ENCODE measurements around the gene SST. TPM values are rescaled to one million over a fixed set of nuclear protein-coding genes. Genes with fewer than 3 reads are reported as not detected.

The SST gene
- total RNA-seq, 4 donors from 2014 or later: not detected

DNA sequence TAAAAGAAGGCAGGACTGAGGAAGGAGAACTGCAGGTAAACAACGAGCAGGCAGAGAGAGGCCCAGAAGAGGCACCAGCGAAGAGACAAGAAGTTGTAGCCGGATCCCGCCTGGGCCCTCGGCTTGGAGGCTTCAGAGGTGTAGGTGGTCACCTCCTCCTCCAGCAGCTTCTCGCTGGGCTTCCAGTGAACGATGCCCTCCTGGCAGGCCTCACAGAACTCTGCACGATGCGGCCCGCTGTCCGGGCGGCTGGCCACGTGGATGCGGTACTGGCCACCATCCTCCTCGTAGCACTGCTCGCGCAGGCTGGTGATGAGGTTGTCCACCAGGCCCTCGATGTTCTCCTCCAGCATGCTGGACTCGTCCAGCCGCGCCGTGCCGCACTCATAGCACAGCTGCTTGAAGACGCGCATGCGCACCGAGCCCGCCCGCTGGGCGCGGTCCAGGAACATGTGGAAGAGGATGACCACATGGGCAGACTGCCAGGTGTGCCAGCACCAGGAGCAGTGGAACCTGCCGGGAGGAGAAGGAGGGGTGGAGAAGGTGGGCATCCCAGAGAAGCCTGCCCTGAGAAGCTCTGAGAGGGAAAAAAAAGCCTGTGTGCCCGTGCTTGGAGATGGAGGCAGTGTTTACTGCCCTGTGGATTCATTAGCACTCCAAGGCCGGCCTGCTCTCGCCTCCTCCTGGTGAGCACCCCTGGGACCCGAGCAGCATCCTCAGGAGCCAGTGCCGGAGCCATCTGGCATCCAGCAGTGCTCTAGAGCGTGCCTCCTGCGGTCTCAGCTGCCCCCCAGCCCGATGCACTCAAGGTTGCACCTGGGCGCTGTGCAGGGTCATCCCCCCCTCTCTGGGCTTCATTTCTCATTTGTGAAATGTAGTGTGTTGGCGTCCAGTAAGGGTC lies 28.6 kb upstream of the SST start:
- TF ChIP-seq, protein P1, sequence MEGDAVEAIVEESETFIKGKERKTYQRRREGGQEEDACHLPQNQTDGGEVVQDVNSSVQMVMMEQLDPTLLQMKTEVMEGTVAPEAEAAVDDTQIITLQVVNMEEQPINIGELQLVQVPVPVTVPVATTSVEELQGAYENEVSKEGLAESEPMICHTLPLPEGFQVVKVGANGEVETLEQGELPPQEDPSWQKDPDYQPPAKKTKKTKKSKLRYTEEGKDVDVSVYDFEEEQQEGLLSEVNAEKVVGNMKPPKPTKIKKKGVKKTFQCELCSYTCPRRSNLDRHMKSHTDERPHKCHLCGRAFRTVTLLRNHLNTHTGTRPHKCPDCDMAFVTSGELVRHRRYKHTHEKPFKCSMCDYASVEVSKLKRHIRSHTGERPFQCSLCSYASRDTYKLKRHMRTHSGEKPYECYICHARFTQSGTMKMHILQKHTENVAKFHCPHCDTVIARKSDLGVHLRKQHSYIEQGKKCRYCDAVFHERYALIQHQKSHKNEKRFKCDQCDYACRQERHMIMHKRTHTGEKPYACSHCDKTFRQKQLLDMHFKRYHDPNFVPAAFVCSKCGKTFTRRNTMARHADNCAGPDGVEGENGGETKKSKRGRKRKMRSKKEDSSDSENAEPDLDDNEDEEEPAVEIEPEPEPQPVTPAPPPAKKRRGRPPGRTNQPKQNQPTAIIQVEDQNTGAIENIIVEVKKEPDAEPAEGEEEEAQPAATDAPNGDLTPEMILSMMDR (IDR thresholded peaks at IDR 0.05): no peak
- DNase-seq (ENCODE audit: low spot score) (no peak), ATAC-seq (ENCODE audit: low FRiP score) (no peak)

DNA sequence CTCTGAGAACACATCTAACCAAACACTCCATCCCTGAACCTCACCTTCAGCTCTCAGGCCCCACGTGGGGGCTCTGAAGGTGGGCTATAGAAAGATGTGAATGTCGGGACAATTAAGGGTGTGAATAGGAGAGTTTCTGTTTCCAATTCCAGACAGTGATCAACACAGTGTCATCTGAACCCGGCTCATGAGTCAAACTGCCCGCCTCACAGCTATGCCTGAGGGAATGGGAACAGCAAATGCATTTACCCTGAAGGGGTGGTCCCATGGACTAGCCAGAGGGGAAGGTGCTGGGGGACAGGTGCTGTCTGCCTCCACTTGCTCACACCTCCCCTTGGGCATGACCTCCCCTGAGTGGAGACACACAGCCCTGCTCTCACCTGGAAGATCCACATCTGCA lies 25.8 kb upstream of the SST start:
- TF ChIP-seq, protein P1 (IDR thresholded peaks at IDR 0.05): no peak
- ATAC-seq (ENCODE audit: low FRiP score) (no peak), DNase-seq (ENCODE audit: low spot score) (no peak)

DNA sequence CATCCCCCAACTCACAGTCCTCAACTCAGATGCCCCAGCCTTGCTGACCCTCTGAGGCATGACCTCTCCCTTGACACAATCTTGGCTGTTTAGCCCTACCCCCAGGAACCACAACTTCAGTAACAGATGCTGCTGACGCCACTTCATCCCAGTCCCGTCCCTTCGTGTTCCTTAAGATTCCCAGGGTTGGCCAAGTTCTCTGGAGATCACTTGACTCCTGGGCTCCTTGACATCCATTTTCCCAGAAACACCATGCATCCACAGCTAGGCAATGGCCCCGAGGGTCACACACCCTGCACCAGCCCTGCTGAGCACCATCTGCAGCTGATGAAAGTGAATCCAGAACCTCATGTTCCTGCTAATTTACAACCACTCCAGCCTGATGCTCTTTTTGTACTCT lies 25.3 kb upstream of the SST start:
- DNase-seq (ENCODE audit: low spot score) (no peak), ATAC-seq (ENCODE audit: low FRiP score) (no peak)
- TF ChIP-seq, protein P1 (IDR thresholded peaks at IDR 0.05): no peak

DNA sequence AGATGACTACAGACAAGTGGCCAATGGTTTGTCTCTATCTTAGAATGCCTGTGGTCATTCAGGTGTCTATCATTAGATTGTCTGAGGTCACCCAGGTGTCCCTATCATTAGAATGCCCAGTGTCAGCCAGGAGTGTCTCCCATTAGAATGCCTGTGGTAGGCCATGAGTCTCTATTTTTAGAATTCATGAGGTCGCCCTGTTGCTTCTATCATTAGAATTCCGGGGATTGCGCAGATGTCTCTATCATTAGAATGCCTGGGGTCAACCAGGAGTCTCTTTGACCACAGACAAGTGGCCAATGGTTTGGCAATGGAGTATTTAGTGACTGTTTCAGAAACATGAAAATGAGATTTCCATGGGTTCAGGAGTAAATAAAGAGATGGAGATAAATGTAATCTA lies 24.6 kb upstream of the SST start:
- TF ChIP-seq, protein P1 (IDR thresholded peaks at IDR 0.05): no peak
- ATAC-seq (ENCODE audit: low FRiP score) (no peak), DNase-seq (ENCODE audit: low spot score) (no peak)

DNA sequence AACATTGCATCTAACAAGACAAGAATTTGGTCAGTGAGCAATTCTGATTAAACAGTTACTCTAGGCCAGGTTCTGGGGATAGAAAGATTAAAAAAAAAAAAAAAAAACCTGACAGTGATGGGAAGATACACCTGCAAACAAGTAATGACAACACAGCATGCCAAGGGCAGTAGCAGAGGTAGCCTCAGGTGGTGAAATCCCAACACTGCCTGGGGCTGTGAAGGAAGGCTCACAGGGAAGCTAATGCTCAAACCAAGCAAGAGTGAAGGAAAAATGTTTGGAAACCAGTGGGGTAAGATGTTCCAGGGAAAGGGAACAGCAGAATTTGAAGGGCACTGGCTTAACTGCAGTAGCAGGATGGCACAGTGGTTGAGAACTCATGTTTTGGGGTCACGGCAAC lies 23.2 kb upstream of the SST start:
- ATAC-seq (ENCODE audit: low FRiP score): no peak
- no peak for DNase-seq (ENCODE audit: low spot score)
- TF ChIP-seq, protein P1 (IDR thresholded peaks at IDR 0.05): no peak

DNA sequence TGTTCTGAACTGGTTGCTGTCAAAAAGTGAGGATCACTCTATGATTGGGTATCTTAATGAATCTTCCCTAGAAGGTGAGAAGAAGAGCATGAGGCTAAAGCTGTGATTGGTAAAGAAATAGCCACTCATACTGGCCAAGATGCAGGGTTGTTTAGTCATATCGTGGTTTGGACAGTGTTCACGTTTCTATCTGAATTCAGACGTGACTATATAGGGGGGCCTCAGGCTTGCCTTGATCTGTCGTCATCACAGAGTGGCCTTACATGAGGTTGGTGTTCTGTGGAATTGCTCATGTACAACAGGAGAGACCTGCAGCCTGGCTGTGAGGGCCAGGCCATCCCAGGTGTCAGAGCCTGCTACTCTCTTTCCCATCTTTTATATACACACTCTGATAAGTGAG lies 19.8 kb upstream of the SST start:
- ATAC-seq (ENCODE audit: low FRiP score) (no peak), DNase-seq (ENCODE audit: low spot score) (no peak)
- TF ChIP-seq, protein P1 (IDR thresholded peaks at IDR 0.05): no peak

All from omental fat pad (tissue), 4 donors.